T follicular helper cell (primary cell): ENCODE results near the gene ARPIN.
"Not testable (repeated sequence)": the region's sequence is repeated elsewhere in the genome, so short reads cannot be mapped to it uniquely, and the experiment has no call there.

ENCODE experiments used
- DNase-seq: peaks from one replicate; pipeline ENCODE4 v3.0.0-alpha.2; 2020; ENCODE audit warnings: low read depth

Gene ARPIN

DNA sequence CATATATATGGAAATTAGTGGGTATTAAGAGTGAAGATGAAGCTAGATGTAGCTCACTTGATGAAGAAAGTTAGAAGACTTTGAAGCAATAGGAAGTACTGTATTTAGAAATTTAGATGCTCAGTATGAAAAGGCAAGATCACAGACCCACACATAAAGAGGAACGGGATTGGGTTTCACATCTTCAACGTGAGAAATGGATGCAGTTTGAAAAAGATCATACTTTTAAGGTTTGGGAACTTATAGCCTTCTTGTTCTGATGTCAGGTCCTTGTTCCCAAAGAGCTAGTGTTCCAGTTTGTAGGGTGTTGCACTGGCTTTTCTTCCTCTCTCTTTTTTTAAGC lies 35.7 kb downstream of the ARPIN start:
- DNase-seq, result no peak

- DNase-seq, result no peak
Observed at GRCh38 chr15:89876396-89877082, 36.2 kb downstream of the ARPIN start.

DNA sequence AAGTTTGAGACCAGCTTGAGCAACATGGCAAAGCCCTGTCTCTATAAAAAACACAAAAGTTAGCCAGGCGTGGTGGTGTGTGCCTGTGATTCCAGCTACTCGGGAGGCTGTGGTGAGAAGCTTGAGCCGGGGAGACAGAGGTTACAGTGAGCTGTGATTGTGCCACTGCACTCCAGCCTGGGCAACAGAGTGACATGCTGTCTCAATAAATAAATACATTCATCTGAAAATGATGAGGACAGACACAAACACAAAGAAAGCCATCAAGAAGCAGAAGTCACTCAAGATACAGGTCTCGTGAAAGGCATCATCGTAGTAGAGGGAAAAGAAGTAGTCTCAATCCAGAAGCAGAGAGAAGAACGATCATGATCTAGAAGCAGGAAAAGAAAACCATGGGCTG lies 37.0 kb downstream of the ARPIN start:
- no peak for DNase-seq

GRCh38 chr15:89874926-89875564 lies 37.7 kb downstream of the ARPIN start:
- DNase-seq, result peak; percentile 64

GRCh38 chr15:89870688-89871288 lies 42.0 kb downstream of the ARPIN start:
- DNase-seq, result no peak

DNA sequence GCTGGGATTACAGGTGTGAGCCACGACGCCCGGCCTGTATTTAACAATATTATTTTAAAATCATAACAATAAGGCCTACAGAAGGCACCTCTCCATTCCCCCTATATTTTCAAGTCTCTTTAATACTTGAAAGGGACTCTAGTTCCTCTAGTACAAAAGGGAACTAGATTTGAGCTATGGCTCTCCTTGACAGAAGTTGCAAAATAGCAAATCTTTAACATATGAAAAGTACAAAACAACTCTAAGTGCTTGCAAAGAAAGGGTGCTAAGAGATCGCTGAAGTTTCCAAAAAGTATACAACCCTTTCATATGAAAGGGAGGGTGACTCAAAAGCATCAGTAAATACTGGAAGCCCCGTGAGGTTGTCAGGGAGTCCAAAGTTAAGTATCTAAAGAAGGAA lies 42.7 kb downstream of the ARPIN start:
- no peak for DNase-seq

DNA sequence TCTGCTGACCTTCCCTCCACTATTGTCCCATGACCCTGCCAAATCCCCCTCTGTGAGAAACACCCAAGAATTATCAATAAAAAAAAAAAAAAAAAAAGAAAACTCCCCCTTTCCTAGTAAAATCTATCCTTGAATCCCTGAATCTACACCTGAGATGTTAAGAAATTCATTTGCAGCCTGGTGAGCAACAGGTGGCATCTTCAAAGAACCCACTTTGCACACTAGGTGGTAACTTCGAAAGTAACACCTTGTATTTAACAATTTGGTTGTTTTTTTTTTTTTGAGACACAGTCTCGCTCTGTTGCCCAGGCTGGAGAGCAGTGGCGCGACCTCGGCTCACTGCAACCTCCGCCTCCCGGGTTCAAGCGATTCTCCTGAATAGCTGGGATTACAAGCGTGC lies 43.3 kb downstream of the ARPIN start:
- DNase-seq, result not testable (repeated sequence)

DNA sequence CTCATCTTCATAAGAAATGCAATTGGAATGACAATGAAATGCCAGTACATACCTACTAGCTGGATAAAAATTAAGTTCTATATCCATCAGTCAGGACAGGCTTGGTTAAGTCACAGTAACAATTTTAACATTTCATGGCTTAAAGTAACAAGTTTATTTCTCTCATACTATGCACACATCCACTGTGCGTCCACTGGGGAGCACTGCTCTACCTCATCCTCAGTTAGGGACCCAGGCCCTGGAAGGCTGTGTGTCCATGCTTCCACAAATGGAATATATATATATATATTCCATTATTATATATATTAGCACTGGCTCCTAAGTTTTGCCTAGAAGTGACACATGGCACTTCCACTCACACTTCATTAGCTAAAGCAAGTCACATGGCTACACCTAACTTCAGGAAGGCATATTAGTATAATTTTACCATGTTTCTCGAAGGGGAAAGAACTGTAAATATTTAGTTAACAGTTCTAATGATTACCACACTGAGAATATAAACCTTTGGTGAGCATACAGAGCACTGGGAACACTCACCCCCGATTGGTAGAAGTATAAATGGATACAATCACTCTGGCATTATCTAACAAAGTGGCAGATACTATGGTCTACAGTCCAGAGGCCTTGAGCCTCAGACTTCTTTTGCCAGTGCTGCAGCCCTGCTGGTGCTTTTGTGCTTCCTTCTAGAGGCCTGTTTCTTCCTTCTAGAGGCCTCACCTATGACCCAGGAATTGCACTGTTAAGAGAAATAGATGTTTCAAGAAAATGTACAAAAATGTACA lies 47.6 kb downstream of the ARPIN start:
- no peak for DNase-seq

DNA sequence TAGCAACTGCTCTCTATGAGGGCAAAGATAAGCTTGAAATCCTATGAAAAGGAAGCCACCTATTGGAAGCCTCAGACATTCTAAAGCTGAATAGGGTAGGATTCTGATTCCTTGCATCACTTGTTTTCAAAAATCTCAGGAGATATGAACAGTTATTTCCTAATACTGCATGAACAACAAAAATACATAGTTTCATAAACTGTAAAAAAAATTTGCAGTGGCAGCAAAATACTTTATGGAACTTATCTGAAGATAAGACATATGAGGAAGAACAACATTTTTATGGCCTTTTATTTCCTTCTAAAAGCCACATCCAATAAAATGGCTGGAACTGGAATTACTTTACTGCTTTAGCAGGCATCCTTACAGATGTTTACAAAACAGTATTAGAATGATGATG lies 48.8 kb downstream of the ARPIN start:
- DNase-seq, result no peak

GRCh38 chr15:89860891-89861290 lies 51.9 kb downstream of the ARPIN start:
- no peak for DNase-seq

GRCh38 chr15:89860431-89860830 lies 52.3 kb downstream of the ARPIN start:
- no peak for DNase-seq

- DNase-seq, result no peak
Observed at GRCh38 chr15:89858661-89859458, 53.9 kb downstream of the ARPIN start.

DNA sequence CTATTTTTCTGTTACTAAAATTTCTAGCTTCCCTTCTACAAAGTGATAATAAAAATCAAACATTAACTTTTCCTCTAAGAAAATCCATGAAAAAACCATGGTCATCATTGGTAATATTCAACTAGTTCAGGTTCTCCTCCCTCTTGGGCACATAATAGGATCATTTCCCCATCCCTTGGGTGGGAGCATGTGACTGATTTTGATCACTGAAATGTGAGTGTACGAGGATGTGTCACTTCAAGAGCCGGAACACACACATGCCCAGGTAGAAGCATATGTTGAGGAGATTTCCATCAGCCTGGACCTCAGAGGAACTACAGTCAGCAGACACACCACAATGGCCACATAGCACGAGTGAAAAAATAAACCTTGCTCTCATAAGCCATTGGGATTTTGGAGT lies 55.1 kb downstream of the ARPIN start:
- DNase-seq, result no peak

DNA sequence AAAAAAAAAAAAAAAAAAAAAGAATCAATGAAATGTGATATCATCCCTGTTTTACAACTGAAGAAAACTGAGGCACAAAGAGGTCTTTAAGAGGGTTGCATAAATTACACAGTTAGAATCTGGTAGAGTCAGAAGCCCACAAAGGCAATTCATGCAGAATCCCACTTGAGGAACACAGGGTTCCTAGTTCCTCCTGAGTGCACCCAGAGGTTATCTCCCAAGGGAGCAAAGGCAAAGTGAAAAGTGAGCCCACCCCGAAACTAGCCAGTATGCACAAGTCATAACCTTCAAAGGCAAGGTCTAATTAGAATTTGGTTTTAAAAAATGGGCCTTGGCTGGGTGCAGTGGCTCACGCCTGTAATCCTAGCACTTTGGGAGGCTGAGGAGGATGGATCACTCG lies 56.8 kb downstream of the ARPIN start:
- no peak for DNase-seq

DNA sequence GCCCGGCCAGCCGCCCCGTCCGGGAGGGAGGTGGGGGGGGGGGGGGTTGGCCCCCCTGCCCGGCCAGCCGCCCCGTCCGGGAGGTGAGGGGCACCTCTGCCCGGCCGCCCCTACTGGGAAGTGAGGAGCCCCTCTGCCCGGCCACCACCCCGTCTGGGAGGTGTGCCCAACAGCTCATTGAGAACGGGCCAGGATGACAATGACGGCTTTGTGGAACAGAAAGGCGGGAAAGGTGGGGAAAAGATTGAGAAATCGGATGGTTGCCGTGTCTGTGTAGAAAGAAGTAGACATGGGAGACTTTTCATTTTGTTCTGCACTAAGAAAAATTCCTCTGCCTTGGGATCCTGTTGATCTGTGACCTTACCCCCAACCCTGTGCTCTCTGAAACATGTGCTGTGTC lies 57.9 kb downstream of the ARPIN start:
- DNase-seq, result not testable (repeated sequence)

DNA sequence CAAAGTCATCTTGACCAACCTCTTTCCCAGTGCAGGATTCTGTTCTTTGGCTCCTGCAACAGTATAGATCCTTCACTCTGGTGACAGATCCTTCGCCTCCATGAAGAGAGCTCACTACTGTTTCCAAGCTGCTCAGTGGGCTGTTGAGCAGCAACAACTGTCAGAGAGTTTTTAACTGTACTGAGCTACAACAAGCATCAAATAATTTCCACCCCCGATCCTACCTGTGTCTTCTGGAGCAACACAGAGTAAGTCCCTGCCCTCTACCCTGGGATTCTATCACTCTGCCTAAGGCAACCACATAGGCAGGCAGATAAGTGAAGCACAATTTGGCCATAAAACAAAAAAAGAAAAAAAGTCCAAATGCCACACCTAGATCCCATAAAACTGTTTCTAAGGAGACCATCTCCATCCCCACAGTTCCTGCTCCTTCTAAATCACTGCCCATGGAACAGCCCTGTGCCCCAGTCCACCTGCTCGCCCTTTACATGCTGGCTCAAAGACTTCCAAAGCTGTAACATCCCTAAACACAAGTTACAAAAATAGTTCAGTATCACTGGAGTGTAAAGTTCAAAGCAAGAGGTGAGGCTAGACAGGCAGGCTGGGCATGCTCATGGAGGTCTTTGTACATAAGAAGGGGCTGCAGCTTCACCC lies 60.3 kb downstream of the ARPIN start:
- no peak for DNase-seq

DNA sequence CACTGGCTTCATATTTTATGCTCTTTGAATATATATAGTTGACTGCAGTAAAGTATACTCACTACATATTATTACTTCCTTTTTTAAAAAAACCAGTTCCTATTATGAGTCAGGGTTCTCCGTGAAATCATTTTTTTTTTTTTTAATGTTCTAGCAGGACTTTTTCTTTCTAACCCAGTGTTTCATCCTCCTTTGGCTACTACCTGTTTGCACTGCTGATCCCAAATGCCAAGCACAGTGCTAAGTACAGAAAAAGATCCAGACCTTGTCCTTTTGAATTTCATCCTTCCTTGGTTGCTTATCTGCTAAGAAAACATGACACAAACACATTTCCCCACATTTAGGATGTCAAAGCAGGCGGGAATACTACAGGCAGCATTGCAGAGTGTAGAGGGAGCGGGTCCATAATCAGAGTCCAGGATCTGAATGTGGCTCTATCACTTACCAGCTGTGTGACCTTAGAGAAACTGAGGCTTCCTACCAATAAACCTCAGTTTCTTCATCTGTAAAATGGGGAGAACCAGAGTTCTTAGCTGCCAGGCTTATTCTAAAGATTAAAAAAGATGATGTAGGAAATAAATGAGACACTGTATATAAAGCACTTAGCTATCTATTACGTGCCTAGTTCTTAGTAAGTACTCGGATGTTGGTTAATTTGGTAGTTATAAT lies 60.9 kb downstream of the ARPIN start:
- no peak for DNase-seq

DNA sequence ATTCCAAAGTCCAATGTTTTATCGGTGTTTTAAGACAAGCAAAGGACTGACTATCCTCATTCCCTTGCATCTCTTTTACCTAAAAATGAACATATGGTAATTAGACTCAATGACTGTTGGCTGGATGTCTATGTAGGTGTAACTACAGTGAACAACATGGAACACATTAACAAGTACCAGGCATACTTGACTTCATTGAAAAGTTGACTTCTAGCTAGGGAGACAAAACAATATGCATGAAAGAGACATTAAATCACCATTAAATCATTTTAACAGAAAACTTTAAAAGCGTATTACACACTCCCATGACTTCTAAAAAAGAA lies 63.8 kb downstream of the ARPIN start:
- no peak for DNase-seq

GRCh38 chr15:89847101-89847500 lies 65.7 kb downstream of the ARPIN start:
- no peak for DNase-seq

- DNase-seq, result no peak
Observed at GRCh38 chr15:89845305-89845893, 67.4 kb downstream of the ARPIN start.
